HG02970 (cell line): ENCODE measurements around the gene GCHFR.

Source experiments
- ATAC-seq: cut with Tn5 transposase; IDR thresholded peaks from one replicate; pipeline ENCODE4 v1.9.1; 2021; ENCODE audit warnings: mild to moderate bottlenecking, moderate library complexity, moderate number of reproducible peaks; ENCODE audit not compliant: unreplicated experiment, low FRiP score

Gene GCHFR

DNA sequence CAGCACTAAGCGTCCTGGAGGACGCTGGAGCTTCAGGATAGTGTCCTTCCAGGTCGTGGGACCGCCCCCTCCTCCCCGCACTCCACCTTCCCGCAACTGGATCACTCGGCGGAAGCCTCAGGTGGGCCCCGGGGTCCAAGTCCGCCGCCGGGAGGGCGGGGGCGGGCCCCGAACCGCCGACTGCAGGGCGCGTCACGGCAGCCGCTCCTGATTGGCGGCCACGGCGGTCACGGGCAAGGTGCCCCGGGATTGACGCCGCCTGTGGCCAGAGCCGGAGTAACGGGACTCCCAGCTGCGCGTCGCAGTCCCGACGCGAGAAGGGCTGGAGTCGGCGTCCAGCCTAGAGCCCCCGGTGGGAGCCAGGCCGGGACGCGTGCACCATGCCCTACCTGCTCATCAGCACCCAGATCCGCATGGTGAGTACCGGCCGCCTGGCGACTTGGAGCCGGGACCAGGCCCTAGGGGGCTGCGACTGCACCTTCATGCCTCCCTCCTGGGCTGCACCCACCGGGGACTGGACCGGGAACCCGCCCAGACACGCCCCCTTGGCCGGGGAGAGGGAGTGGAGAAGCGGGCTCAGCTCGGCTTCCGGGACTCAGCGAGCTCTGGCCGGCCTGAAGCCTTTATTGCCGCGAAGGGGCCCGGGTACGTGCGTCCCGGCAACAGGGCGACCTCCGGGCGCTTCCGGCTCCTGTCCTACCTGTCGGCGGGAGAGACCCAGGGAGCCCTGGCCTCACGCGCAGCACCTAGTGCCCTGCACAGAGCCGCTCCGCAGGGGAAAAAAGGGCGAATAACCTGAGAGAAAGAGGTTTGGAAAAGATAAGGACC is at the start of gene GCHFR:
Gene GCHFR (plus strand): TSS at position 268 of the 828 bp plus-strand sequence. CDS start 113 bp downstream, at position 381.
- ATAC-seq, result peak; percentile 51

DNA sequence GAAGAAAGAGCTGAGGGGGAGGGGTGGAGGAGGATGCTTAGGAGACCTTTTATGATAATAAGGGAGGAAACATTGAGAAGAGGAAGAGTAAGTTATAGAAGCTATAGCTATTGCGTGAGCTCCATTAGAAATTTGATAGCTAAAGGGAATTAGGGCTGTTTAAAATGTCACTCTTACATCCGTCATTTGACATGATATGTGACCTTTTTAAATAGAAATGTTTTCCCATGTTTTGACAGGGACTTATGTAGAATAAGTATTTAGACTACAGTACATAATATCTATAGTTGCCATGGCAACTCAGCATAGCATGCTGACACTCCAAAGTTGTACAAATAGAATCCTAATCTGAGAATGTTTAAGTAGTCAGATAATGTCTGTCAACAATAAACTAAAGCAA is 49.7 kb upstream of the GCHFR start:
- ATAC-seq, result no peak

DNA sequence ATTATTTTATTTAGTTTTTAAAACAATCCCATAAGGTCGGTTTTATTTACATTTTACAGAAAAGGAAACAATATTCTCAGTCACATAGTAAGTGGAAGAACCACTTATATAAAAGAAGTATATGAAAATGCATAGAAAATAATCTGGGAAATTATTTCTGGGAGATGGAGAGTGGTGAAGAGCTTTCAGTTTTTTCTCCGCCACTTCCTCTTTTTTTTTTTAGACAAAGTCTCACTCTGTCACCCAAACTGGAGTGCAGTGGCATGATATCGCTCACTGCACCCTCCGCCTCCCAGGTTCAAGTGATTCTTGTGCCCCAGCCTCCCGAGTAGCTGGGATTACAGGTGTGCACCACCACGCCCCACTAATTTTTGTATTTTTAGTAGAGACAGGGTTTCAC is 47.7 kb upstream of the GCHFR start:
- ATAC-seq, result no peak

DNA sequence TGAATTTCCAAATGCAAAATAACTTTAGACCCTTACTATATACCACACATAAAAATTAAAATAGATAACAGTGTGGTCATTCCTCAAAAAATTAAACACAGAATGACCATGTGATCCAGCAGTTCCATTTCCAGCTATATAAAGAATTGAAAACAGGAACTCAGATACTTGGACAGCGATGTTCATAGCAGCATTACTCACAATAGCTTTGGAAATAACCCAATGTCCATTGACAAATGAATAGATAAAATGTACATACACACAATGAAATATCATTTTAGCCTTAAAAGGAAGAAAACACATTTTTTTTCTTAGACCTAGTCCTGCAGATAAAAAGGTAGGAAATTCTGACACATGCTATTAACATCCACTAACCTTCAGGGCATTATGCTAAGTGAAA is 42.2 kb upstream of the GCHFR start:
- ATAC-seq, result no peak

DNA sequence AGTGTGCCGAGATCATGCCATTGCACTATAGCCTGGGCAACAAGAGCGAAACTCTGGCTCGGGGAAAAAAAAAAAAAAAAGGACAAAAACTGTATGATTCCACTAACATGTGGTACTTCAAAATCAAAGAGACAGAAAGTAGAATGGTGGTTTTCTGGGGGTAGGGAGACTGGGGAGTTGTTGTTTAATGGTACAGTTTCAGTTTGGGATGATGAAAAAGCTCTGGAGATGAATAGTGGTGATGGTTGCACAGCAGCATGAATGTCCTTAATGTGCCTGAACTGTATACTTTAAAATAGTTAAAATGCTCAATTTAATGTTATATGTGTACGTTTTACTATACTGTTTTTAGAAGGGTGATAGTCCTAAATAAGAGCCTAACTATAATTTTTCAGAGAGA is 41.5 kb upstream of the GCHFR start:
- no peak for ATAC-seq

DNA sequence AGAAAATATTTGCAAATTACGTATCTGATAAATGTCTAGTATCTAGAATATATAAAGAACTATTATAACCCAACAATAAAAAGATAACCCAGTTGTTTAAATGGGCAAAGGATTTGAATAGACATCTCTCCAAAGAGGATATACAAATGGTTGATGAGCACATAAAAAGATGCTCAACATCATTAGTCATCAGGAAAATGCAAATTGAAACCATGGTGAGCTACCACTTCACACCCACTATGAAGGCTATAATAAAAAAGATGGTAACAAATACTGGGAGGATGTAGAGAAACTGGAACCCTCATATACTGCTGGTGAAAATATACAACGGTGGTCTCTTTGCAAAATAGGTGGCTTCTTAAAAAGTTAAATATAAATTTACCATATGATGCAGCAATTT is 40.9 kb upstream of the GCHFR start:
- ATAC-seq, result no peak

DNA sequence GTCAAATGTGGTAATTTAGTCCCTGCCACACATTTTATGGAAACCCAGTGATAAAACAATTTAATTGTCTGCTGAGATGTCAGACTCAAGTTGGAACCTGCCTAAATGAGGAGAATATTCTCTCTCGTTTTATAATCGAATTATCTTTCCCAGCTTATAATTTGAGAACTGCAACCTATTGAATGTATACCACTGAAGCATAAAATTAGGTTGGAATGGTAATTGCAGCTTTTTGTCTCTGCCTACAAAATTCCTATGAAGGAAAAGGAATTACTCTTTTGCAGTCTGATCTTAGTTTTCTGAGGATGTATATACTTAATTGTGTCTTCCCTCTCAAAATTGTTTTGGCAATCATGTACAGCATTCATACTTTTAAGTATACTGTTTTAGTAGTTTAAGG is 39.9 kb upstream of the GCHFR start:
- ATAC-seq, result no peak

DNA sequence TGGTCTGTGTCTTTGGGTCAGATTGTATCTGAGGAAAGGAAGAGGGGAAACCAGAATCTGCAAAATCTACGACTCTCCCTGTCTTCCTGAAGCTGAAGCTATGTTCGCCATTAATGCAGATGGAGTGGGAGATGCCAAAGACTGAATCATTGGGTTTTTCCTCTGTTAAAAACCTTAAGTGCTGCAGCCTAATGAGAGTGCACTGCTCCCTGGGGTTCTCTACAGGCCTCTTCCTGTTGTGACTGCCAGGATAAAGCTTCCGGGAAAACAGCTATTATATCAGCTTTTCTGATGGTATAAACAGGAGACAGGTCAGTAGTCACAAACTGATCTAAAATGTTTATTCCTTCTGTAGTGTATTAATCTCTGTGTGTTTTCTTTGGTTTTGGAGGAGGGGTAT is 32.8 kb upstream of the GCHFR start:
- ATAC-seq, result no peak

DNA sequence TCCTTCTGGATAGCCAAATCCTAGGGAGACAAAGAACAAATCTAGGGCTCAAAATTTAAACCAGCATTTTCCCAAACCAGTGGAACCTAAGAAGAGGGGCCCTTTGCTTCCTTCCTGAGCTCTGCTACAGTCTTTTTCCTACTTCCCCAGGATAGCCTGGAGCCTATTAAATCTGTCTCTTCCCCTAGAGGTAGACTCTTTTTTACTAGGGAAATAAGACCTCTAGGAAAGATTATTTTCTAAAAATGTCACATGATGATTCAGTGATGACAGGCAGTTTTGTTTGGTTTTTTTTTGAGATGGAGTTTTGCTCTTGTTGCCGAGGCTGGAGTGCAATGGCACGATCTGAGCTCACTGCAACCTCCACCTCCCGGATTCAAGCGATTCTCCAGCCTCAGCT is 27.3 kb upstream of the GCHFR start:
- no peak for ATAC-seq

DNA sequence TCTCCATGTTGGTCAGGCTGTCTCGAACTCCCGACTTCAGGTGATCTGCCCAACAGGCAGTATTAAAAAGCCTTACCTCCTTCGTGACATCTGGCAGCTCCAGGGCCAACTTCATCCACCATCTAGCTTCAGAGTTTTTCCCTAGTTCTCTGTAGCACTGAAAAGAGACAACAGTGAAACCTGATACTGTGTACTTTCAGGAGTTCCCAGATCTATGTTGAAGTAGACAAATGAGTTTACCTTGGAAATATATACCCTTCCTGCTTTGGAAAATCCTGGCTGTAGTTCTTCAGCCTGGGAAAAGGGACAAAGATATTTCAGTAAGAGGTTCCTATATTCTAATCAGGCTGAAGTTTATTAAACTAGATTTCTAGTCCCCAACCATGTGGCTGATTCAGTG is 26.8 kb upstream of the GCHFR start:
- no peak for ATAC-seq

DNA sequence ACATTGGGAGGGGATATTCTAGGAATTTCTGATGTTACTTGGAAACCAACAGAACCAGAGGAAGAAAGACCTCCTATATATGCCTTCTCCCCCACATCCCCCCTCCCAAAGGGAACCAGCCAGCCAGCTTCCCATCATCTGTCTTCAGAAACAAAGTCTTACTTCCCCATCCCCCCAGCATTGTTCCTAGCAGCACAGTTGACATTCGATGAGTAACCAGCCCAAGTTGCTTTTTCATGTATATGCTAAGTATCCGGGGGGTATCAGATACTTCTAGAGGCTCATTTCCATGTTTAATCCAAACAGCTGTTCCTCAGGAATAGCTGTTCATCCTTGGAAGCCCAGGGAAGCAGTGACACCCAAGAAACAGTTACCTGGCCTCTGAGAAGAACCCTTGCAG is 24.8 kb upstream of the GCHFR start:
- no peak for ATAC-seq

DNA sequence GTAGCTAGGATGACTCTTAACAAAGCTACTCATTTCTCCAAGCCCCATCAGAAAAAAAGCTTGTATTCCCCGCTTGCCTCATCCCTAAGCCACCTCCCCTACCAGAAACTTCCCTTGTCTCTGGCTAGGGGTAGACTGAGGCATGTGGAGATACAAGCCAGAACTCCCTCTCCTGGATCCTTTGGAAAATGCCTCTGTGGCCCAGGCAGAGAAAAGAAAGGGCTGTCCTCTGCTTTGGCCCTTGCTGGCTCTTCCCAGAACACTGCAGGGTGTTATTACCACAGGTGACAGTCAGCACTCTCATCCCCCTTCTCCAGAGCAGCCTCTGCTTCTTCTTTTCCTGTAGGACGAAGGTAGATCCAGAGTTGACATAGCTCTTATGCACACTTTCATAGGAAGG is 24.0 kb upstream of the GCHFR start:
- no peak for ATAC-seq

DNA sequence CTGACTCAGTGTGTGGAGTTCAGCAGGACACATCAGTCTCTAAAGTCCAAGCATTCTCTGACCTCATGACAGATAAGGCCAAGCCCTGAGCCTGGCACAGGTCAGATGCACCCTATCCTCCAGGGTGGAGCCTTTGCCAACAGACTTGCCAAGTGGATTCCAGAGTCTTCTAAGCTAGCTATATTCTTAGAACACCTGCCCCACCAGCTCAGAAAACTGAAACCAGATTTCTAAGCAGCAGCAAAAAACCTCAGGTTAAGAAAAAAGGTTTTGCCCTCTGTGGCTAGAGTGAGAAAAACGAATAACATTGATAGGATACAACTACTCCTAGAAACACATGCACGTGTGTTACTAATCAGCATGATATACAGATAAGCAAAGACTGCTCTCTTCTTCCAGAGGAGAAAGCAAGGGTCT is 20.4 kb upstream of the GCHFR start:
- ATAC-seq, result no peak

DNA sequence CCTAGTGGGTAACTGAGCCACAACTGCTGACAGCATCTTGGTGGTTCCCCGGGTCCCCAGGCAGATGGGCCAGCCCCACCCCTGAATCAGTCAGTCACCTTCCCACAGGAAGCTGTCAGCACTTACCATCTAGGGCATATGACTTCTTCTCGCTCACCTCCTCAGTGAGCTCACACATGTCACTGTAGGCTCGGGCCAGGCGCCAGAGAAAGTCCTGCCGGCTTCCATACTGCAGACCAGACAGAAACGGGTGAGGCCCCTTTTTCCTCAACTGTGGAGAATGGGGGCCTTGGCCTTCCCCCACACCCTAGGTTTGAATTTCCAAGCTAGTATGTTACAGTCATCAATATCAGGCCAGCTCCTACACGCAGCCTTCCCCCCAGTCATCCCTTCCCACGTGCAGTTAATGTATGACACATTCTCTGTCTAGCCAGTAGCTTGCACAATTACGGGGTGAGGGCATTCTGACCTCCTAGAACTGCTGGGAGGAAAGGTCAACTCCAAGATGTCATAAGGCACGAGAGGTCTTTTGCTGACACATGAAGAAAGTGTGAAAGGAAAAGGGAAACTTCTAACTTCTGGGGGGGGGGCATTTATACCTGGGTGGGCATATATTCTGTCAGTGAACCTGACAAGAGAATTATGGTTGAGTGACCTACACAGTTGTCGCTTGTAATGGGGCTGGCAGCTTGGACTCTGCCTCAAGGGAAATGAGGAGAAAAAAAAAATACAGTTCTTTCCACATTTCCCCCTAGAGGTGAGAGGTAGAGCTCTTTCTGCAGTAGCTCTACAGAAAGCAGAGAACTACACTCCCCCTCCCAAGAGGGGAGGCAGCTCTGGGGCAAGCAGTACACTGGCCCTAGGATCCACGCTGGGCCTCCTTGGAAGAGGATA is 19.7 kb upstream of the GCHFR start:
- ATAC-seq, result no peak

DNA sequence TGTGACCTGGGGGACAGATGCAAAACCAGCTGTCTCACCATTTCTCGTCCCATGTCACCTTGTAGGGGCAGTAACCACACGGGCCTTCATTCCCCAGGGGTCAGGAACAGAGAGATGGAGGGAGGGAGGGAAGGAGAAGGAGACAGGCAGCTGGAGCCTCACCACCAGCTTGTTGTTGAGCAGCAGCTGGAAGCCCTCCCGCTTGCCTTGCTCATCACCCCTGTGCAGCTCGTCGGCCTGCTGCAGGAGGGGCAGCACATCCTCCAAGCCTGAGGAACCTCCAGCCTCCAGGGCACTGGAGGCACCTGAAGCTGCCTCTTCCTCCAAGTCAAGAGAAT is 19.1 kb upstream of the GCHFR start:
- no peak for ATAC-seq

DNA sequence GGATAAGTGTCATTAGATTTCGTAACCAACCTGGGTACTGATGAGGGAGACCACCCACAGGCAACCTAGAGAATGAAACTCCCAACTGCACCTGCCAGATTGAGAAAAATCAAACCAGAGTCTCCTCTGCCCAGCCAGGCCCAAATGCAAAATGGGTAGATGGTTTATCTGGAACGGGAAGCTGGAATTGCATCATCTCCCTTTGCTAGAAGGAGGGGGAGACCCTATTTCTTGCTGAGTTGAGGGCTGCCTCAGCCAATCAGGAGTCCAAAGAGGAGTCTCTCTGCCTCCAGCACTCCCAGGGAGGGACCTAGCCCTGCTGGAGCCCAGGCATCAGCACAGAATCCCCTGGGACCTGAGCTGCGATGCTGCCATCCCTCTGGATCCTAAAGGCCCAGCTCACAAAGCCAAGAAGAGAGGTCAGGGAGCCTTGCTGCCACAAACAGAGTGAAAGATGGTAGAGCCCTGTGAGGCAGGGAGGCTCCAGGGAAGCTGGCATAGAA is 16.9 kb upstream of the GCHFR start:
- no peak for ATAC-seq

DNA sequence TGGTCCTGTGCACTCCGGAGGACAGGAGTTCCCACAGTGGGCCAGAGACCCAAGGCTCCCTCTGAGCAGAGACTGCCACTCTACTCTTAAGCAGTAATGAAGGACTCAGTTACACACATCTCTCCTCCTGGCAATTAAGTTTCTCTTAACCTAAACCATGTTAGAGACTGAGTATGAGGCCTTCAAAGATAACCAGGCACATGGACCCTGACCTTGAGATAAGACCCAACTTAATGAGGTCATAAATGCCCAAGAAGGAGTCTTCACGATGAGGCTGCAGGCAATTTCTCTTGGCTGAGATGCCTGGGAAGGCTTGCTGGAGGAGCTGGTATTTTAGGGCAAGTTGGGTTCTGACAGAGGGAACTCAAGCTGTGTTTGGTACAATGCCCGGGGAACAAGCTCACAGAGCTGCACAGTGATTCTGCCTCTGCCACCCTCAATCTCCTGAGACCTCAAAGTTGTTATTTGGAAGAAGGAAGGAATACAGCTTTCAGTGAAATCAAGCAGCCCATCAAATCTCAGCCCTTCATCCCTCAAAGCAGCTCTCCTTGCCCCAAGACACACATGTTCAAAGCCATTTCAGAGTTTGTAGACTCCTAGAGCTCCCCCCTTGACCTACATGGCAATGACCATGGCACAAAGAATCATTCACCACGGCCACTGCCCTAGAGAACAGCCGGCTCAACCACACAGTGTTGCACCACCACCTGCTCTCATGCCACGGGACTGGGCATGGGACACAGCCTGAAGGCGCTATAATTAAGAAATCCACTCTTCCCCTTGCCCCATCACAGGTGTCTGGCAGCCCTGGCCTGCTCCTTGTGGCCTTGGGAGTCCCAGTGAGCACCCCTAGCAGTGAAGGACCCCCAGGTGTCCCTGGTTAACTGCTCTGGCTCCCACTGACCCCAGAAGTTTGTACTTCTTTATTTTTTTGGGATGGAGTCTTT is 15.9 kb upstream of the GCHFR start:
- ATAC-seq, result no peak

DNA sequence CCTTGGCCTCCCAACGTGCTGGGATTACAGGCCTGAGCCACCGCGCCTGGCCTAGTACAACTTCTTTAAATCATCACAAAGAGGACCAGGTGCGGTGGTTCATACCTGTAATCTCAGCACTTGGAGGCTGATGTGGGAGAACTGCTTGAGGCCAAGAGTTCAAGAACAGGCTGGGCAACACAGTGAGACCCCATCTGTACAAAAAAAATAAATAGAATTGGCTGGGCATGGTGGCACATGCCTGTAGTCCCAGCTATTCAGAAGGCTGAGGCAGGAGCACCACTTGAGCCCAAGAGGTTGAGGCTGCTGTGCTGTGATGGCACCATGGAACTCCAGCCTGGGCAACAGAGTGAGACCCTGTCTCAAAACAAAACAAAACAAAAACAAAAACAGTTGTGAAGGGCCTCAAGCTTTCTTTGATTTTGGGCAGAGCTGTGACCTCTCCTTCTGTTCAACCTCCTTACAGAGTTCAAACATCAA is 14.7 kb upstream of the GCHFR start:
- no peak for ATAC-seq

DNA sequence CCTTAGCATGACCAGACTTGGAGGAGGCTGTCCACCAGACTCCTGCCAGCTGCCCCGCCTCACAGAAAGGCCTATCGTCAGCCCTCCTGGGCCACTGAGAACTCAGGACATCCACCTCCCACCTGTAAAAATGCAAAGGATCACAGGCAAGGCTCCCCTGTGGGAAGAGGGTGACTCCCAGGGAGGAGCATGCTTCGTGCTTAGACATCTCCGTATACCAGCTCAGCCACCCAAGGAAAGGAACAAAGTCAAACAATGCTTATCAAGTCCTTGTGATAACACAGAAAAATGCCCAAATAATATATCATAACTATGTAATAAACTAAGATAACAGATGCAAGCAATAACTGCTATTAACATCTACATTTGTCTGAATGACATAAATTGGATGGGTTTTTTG is 13.0 kb upstream of the GCHFR start:
- no peak for ATAC-seq

DNA sequence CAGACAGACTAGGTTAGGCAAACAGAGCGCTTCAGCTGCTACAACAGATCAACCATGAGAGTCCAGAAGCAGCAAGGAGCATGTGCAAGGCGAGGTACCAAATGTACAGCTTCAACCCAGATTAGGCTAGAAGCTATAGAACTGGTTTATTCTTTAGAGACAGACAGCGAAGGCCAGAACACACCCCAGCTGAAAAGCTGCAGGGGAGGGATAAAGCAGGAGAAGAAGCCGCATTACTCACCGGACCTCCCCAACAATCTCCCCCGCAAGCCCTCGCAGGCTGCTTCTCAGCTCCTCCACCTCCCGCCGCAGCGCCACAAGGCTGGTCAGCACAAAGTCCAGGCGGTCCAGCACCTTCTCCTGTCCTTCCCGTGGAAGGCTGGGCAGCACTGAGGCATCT is 12.1 kb upstream of the GCHFR start:
- ATAC-seq, result no peak

DNA sequence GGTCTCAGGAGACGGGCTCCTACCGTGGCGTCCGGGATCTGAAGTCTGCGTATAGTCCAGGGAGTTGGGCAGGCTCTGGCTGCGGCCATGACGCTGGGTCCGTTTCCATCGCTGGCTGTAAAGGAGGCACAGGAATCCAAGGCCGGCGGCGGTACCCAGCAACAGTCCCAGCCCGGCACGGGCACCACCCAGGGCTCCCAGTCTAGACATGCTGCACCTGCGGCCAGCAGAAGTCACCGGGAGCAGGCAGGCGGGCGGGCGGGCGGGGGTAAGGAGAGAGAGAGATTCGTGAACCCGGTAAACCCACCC is 9.3 kb upstream of the GCHFR start:
- no peak for ATAC-seq
